HUES6 (cell line): ENCODE results near the gene DOC2A.
"Not testable (repeated sequence)": the region's sequence is repeated elsewhere in the genome, so short reads cannot be mapped to it uniquely, and the experiment has no call there.

Experiments
- H3K27ac ChIP-seq: 2 replicates; pipeline ENCODE4 v1.7.0; 2013; ENCODE audit warnings: low read depth, mild to moderate bottlenecking, low read length, inconsistent platforms
- H3K27me3 ChIP-seq: 2 replicates; pipeline ENCODE4 v1.6.1; 2013; ENCODE audit warnings: low read length; ENCODE audit not compliant: control insufficient read depth, insufficient read depth
- H3K36me3 ChIP-seq: 2 replicates; pipeline ENCODE4 v1.6.1; 2013; ENCODE audit warnings: low read length; ENCODE audit not compliant: control insufficient read depth, insufficient read depth
- H3K4me1 ChIP-seq: 2 replicates; pipeline ENCODE4 v1.6.1; 2013; ENCODE audit warnings: low read length; ENCODE audit not compliant: control insufficient read depth, insufficient read depth
- H3K4me3 ChIP-seq: 2 replicates; pipeline ENCODE4 v1.5.1; 2013; ENCODE audit warnings: low read depth, low read length
- H3K9ac ChIP-seq: one replicate; pipeline ENCODE4 v1.6.1; 2013; ENCODE audit warnings: mild to moderate bottlenecking, low read length
- H3K9me3 ChIP-seq: 2 replicates; pipeline ENCODE4 v1.6.1; 2013; ENCODE audit warnings: low read depth, low read length; ENCODE audit not compliant: control insufficient read depth, insufficient read depth

The DOC2A gene

DNA sequence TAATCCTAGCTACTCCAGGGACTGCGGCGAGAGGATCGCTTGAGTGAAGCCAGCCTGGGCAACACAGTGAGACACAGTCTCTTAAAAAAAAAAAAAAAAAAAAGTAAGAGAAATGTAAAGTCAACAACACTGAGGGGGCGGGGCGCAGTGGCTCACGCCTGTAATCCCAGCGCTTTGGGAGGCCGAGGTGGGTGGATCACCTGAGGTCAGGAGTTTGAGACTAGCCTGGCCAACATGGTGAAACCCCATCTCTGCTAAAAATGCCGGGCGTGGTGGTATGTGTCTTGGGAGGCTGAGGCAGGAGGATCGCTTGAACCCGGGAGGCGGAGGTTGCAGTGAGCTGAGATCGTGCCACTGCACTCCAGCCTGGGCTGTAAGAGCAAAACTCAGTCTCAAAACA, 1.8 kb upstream of the DOC2A start:
- not testable (repeated sequence) for H3K4me3 ChIP-seq, H3K27ac ChIP-seq, H3K36me3 ChIP-seq, H3K9ac ChIP-seq, H3K9me3 ChIP-seq
- Histone ChIP-seq H3K27me3 (peaks cover 41% of the 10 kb centered on the region), H3K4me1 (peaks cover 15% of the 10 kb centered on the region)

DNA sequence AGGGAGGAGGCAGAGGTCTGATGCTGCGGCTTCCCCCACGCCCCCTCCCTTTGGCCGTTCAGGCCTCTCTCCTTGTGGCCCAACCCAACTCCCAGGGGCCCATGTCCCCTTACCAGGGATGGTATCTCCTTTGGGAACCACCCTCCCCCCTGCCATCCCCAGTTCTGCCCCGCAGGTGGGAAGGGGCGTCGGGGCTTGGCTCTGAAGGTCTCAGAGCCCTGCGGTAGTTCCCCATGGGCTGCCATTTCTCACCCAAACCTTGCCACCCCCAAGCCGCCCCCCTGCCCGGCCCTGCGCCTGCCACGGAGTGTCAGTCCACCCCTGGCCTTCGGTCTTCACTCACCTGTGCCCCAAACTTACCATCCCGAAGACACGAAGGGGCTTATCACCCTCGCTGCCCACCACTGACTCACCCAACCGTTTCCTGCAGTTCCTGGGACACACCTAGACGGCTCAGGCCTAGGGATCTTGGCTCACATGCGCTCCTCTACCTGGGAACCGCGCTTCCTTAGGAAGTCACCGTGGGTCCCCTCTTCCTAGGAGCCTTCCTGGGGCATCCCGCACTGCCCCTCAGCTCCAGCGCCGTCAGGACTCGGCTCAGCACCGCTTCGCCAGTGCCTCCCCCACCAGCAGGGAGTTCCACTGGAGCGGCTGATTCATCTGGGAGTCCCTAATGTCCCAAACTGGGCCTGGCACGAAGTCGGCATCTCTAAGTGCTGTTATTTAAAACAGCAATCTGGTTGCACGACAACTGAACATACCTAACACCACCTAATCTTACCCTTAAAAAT, 1.1 kb upstream of the DOC2A start:
- Histone ChIP-seq H3K9ac (no peak overlapping the region), H3K4me3 (peak overlapping the region; percentile 94), H3K27ac (no peak overlapping the region)

DNA sequence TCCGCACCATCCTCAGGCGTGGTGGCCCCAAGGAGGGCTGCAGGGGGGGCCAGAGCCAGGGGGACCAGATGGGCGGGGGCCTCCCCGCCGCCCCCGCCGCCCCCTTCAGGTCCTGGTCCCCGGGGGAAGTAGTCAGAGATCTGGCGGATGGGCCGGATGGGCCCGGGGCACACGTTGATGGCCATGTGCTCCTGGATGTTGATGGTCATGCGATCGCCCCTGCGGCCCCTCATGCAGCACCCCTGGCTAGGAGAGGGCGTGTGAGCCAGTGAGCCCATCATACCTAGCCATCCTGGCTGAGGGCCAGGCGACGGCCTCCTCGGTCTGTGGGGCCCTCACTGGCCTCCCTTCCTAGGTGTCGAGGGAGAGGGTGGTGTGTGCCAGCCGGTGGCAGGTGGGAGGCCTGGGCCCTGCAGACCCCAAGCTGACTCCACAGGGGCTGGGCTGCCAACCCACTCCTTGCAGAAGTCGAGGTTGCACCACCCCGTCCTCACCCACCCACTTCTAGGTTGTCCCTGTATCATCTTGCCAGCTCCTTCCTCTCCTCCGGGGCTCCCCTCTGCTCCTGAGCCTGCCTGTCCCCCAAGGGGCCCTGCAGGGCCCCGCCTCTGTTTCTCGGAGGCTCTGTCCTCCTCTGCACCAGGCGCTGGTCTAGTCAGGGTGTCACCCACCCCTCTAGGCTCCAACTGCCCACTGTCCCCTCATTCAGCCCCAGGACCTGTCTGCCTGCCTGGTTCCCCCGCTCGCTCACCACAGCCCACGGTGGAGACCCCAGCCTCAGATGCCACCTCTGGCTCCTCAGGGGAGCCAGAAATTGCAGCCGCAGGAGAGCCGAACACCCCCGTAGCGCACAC, 610 bp downstream of the DOC2A start:
- Histone ChIP-seq H3K4me1 (peaks cover 15% of the 10 kb centered on the region), H3K27ac (no peak overlapping the region), H3K9me3 (no peaks in the 10 kb centered on the region), H3K9ac (no peak overlapping the region), H3K27me3 (peaks cover 41% of the 10 kb centered on the region), H3K36me3 (peaks cover 10% of the 10 kb centered on the region), H3K4me3 (peak overlapping the region; percentile 94)

More for the DNA sequence above, 1.1 kb upstream of the DOC2A start:
- no peaks in the 10 kb centered on the region for H3K9me3 ChIP-seq
- H3K27me3 ChIP-seq, result peaks cover 41% of the 10 kb centered on the region
- no peaks in the 10 kb centered on the region for H3K36me3 ChIP-seq
- peaks cover 15% of the 10 kb centered on the region for H3K4me1 ChIP-seq

DNA sequence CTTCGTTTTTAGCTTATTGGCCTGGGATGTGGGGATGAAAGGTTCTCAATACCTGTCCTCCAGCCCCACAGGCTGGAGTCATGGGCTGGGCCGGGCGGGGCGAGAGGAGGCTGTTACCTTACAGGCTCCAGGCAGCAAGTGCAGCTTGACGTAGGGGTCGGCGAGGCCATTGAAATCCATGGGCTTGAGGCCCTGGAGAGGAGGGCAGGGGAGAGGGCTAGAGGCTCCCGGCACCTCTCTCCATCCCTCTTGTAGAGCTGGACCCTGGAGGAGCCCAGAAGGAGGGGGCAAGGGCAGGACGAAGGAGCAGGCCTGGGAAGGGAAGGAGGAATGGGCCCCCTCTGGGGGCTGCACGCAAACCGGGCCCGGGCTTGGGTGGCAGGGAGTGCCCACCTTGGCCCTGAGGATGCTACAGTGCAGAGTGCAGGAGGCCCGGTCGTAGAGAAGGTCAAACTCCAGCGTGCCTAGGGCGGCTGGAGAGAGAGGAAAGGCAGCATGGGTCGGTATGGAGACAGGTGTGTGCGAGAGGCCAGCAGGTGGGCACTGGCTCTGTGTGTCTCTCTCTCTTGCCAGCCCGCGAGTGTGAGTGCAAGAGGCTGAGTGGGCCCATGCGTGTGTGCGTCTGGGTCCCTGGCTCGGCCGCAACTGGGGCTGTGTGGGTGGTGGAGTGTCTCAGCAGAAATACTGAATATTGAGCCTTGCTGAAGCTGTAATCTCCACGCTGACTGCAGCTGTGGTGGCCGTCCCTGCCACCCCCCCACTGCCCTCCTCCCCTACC, 1.6 kb downstream of the DOC2A start:
- H3K27me3 ChIP-seq, result peaks cover 41% of the 10 kb centered on the region
- H3K4me3 ChIP-seq, result no peak overlapping the region
- peaks cover 11% of the 10 kb centered on the region for H3K36me3 ChIP-seq
- no peak overlapping the region for H3K27ac ChIP-seq
- peaks cover 15% of the 10 kb centered on the region for H3K4me1 ChIP-seq
- no peaks in the 10 kb centered on the region for H3K9me3 ChIP-seq
- no peak overlapping the region for H3K9ac ChIP-seq

DNA sequence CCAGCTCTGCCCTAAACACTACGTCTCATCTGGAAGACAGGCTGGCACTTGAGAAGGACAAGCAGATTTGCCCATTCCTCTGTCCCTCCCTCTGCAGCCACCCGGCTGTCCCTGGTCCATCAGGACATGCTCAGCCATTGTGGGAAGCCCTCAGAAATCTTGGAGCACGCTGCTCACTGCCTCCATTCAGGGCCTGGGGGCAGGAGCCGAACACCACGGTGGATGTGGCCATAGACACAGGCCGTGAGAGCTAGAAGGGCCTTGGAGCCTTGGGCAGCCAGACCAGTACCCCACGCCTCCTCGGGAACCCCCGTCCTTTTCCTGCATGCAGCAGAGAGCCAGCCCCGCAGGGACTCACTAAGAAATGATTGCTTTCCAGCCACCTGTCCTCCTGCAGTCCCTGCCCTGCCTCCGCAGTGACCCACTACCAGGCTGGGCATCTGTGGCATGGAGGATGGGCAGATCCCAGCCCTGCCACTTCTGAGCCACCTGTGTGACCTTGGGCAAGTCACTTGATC, 3.4 kb downstream of the DOC2A start:
- H3K9ac ChIP-seq, result no peak overlapping the region
- peaks cover 36% of the 10 kb centered on the region for H3K27me3 ChIP-seq
- peaks cover 15% of the 10 kb centered on the region for H3K4me1 ChIP-seq
- peaks cover 23% of the 10 kb centered on the region for H3K36me3 ChIP-seq
- no peak overlapping the region for H3K4me3 ChIP-seq
- no peaks in the 10 kb centered on the region for H3K9me3 ChIP-seq
- no peak overlapping the region for H3K27ac ChIP-seq

DNA sequence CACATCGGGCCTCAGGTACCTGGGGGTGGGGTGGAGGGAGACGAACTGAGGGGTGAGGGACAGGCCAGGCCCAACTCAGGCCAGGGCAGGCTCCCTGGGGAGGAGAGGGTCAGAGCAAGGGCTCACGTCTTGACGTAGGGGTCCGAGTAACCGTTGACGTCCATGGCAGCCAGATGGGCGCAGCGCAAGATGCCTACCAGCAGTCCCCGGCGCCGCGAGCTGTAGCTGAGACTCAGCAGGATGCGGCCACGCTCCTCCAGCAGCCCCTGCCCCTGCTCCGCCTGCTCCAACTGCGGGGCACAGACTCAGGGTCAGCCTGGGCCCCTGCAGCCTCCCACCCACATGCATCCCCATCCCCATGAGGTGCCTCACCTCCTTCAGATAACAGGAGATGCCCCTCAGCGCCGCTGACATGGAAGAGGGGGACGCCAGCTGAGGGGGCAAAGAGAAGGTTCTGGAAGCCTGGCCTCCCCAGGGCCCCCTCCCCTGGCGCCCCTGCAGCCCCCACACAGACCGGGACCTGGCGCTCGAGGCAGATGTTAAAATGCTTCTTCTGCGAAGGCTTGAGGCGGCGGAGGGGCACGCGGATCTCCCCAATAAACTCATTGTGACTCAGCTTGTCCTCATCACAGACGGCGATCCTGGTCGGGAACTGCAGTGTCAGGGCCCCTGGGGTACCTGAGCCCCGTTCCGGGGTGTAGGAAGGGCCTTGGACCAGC, 4.0 kb downstream of the DOC2A start:
- H3K9ac ChIP-seq, result no peak overlapping the region

DNA sequence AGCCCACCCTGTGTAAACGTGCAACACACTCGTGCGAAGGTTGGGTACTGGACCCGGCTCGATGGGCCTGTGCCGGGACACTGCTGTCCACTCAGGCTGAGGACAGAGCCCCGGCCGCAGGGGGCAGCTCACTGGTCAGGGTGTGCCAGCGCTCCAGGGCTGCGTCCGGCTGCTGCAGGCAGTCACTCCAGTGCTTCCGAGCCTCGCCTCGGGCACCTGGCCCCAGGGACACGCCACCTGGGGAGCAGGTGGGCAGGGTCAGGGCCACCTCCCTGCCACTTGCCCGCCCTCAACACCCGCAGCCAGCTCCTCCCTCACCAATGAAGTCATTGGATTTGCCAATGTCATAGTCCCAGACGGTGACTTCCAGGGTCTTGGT, 4.7 kb downstream of the DOC2A start:
- peaks cover 6% of the 10 kb centered on the region; the same call in 1 of the 2 replicates for H3K4me1 ChIP-seq
- H3K27me3 ChIP-seq, result peaks cover 24% of the 10 kb centered on the region
- H3K27ac ChIP-seq, result no peak overlapping the region
- H3K9ac ChIP-seq, result no peak overlapping the region
- H3K4me3 ChIP-seq, result no peak overlapping the region
- peaks cover 31% of the 10 kb centered on the region for H3K36me3 ChIP-seq
- H3K9me3 ChIP-seq, result no peaks in the 10 kb centered on the region

More for the DNA sequence above, 4.0 kb downstream of the DOC2A start:
- peaks cover 9% of the 10 kb centered on the region for H3K4me1 ChIP-seq
- H3K4me3 ChIP-seq, result no peak overlapping the region
- peaks cover 30% of the 10 kb centered on the region for H3K27me3 ChIP-seq
- peaks cover 30% of the 10 kb centered on the region for H3K36me3 ChIP-seq
- no peak overlapping the region for H3K27ac ChIP-seq
- no peaks in the 10 kb centered on the region for H3K9me3 ChIP-seq

DNA sequence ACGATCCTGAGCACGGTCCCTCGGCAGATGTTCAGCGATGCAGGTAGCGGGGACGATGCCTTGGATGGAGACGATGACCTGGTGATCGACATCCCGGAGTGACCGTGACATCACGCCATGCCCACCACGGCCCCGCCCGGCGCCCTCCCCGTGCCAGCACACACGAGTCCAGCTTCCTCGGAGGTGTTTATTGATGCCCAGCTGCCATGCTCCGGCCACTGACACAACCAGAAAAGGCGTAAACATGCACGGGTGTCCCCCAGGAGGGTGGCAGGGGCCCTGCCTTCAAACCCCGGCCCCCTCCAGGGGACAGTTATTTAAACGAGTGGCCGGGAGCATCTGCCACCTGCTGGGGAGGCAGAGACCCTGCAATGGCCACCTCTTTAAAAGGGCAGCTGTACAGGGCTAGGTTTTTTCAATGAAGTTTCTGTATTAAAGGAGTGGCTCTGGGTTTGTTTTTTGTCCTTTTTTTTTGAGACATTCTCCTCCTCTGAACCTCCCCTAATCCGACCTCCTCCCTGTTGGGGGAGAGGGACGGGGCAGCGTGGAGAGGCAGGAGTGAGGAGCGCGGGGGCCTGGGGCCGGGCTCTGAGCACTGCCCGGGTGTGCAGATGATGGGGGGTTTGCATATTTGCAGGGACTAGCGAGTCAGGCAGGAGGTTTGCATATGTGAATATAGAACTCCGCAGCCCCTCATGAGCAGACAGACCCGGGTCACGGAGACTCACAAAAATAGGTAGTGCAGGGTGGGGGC, 5.3 kb downstream of the DOC2A start:
- Histone ChIP-seq H3K4me1 (peaks cover 6% of the 10 kb centered on the region; the same call in 1 of the 2 replicates), H3K36me3 (peaks cover 31% of the 10 kb centered on the region), H3K27me3 (peaks cover 19% of the 10 kb centered on the region), H3K9me3 (no peaks in the 10 kb centered on the region), H3K9ac (no peak overlapping the region), H3K27ac (no peak overlapping the region), H3K4me3 (no peak overlapping the region)

DNA sequence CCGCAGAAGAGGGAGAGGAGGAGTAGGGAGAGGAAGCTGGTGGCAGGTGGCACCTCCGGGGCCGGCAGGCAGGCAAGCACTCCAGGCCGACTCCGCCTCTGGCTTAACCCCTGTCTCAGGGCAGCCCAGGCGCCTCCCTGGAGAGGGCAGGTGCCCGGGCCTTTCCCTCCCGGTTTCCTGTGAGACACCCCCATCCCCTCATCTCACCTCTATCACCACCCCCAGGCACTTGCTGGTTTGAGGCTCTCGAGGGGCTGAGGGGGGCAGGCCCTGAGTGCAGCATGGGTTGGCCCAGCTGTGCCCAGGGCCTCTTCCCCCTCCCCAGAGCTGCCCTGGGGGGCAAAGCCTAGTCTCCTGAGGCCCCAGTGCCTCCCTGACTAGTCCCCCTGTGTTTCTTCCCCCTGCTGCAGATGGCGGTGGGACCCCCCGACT, 6.0 kb downstream of the DOC2A start:
- Histone ChIP-seq H3K4me3 (no peak overlapping the region), H3K9me3 (no peaks in the 10 kb centered on the region), H3K4me1 (0 out of 2 replicates have a peak, but pooled peaks cover under 1% of the 10 kb centered on the region), H3K9ac (no peak overlapping the region), H3K27me3 (peaks cover 12% of the 10 kb centered on the region), H3K27ac (no peak overlapping the region), H3K36me3 (peaks cover 33% of the 10 kb centered on the region)

DNA sequence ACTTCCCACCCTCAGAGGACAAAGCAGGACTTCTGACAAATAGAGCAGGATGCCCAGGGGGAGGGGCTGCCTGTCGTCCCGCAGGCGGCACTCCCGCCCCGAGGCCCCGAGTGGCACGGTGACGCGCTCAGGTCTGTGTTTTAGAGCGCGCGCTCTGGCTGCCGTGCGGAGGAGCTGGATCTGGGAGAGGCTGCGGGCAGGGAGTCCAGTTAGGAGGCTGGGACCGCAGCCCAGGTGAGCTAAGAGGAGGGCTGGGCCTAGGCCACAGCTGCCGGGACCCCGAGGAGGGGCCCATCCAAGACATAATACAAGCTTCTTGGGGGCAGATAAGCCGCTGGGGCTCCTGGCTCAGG, 6.4 kb downstream of the DOC2A start:
- Histone ChIP-seq H3K4me1 (no peaks in the 10 kb centered on the region), H3K27ac (no peak overlapping the region), H3K4me3 (no peak overlapping the region), H3K36me3 (peaks cover 36% of the 10 kb centered on the region), H3K27me3 (peaks cover 8% of the 10 kb centered on the region), H3K9me3 (no peaks in the 10 kb centered on the region), H3K9ac (no peak overlapping the region)
